Measurements from ENCODE around the gene YTHDF1.
A peak's percentile ranks its signal among the peaks of the same experiment; 100 is the strongest.
"Not testable (repeated sequence)": the region's sequence is repeated elsewhere in the genome, so short reads cannot be mapped to it uniquely, and the experiment has no call there.

Gene YTHDF1

GRCh38 chr20:63254606-63255384, 38.9 kb upstream of the YTHDF1 start:
- no peak for TF ChIP-seq CTCF (IDR thresholded peaks at IDR 0.05; ENCODE audit: low read depth, low read length)
- H3K4me3 ChIP-seq (replicated peaks in 1 of 2; ENCODE audit: low read depth in 2 of 2, low read length in 2 of 2): no peak overlapping the region
- DNase-seq (ENCODE audit: low read depth in 2 of 2): no peak

GRCh38 chr20:63254232-63254605, 38.3 kb upstream of the YTHDF1 start, which contains the start of gene NKAIN4:
NKAIN4 (minus strand) TSS chr20:63254463; CDS start chr20:63254450, 13 bp downstream.
- no peak for DNase-seq (ENCODE audit: low read depth in 2 of 2)
- no peak within 1 kb of the TSS for H3K4me3 ChIP-seq (replicated peaks in 1 of 2; ENCODE audit: low read depth in 2 of 2, low read length in 2 of 2)
- no peak for TF ChIP-seq CTCF (IDR thresholded peaks at IDR 0.05; ENCODE audit: low read depth, low read length)

- no peak overlapping the region for H3K4me3 ChIP-seq (replicated peaks in 1 of 2; ENCODE audit: low read depth in 2 of 2, low read length in 2 of 2)
- TF ChIP-seq CTCF (IDR thresholded peaks at IDR 0.05; ENCODE audit: low read depth, low read length): no peak
- DNase-seq (ENCODE audit: low read depth in 2 of 2): no peak
These were observed 37.7 kb upstream of the YTHDF1 start for GRCh38 chr20:63253438-63254231.

GRCh38 chr20:63253065-63253437, 37.1 kb upstream of the YTHDF1 start:
- no peak overlapping the region for H3K4me3 ChIP-seq (replicated peaks in 1 of 2; ENCODE audit: low read depth in 2 of 2, low read length in 2 of 2)
- no peak for DNase-seq (ENCODE audit: low read depth in 2 of 2)
- no peak for TF ChIP-seq CTCF (IDR thresholded peaks at IDR 0.05; ENCODE audit: low read depth, low read length)

- H3K4me3 ChIP-seq (replicated peaks in 1 of 2; ENCODE audit: low read depth in 2 of 2, low read length in 2 of 2): no peak overlapping the region
- no peak for DNase-seq (ENCODE audit: low read depth in 2 of 2)
- TF ChIP-seq CTCF (IDR thresholded peaks at IDR 0.05; ENCODE audit: low read depth, low read length): no peak
These were observed 36.4 kb upstream of the YTHDF1 start for GRCh38 chr20:63252284-63252711.

- H3K4me3 ChIP-seq (replicated peaks in 1 of 2; ENCODE audit: low read depth in 2 of 2, low read length in 2 of 2); DNase-seq (ENCODE audit: low read depth in 2 of 2): not testable (repeated sequence)
- TF ChIP-seq CTCF (IDR thresholded peaks at IDR 0.05; ENCODE audit: low read depth, low read length): peak; percentile 6
These were observed 35.4 kb upstream of the YTHDF1 start for GRCh38 chr20:63251350-63251749.
